Gastrocnemius medialis (tissue), 4 donors: ENCODE data around the gene GALNT11.

Source experiments
- POLR2A ChIP-seq, 2 donors: fragments of 450-650 bp; IDR thresholded peaks; one replicate each; pipeline ENCODE4 v1.6.1; 2017; ENCODE audit warnings: antibody characterized with exemption in 2 of 2, mild to moderate bottlenecking in 2 of 2, moderate library complexity in 2 of 2
- TF ChIP-seq, protein P1 (sequence below), 5 experiments: fragments of 450-650 bp in 3 of 5; fragments of 200-600 bp in 2 of 5; sonication (generic) in 2 of 5; IDR thresholded peaks in 4 of 5; conservative IDR thresholded peaks in 1 of 5; 1 replicate in 4 of 5; 2 replicates in 1 of 5; pipeline ENCODE4 v1.5.1; 2016 to 2019; ENCODE audit warnings: antibody characterized with exemption in 5 of 5, mild to moderate bottlenecking in 3 of 5, moderate library complexity in 3 of 5

DNA sequence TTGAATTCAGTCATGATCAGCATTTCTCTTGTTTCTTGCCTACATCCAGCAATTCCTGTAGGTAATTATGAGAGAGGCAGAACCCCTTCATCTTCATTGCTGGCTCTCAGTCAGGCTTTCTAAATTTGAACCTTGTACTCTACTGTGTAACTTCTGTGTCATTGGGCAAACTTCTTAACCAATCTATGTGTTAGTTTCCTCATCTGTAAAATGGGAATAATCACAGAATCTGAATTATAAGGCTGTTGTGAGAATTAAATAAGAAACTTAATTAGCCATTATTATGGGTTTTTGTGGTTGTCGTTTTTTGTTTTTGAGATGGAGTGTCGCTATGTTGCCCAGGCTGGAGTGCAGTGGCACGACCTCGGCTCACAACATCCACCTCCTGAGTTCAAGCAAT is 11.5 kb upstream of the GALNT11 start:
- TF ChIP-seq, protein P1, sequence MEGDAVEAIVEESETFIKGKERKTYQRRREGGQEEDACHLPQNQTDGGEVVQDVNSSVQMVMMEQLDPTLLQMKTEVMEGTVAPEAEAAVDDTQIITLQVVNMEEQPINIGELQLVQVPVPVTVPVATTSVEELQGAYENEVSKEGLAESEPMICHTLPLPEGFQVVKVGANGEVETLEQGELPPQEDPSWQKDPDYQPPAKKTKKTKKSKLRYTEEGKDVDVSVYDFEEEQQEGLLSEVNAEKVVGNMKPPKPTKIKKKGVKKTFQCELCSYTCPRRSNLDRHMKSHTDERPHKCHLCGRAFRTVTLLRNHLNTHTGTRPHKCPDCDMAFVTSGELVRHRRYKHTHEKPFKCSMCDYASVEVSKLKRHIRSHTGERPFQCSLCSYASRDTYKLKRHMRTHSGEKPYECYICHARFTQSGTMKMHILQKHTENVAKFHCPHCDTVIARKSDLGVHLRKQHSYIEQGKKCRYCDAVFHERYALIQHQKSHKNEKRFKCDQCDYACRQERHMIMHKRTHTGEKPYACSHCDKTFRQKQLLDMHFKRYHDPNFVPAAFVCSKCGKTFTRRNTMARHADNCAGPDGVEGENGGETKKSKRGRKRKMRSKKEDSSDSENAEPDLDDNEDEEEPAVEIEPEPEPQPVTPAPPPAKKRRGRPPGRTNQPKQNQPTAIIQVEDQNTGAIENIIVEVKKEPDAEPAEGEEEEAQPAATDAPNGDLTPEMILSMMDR (IDR thresholded peaks at IDR 0.05 in 4 of 5, conservative IDR thresholded peaks at IDR 0.05 in 1 of 5), result no peak
- TF ChIP-seq POLR2A (IDR thresholded peaks at IDR 0.05), result no peak
